RCC 7860 (cell line): ENCODE results near the gene TYRP1.

Source experiments
- DNase-seq: peaks from one replicate; pipeline ENCODE4 v3.0.0-alpha.2; 2015; ENCODE audit warnings: low spot score
- FAIRE-seq: peaks from 2 replicates; lab custom pipeline; 2012; peaks lifted over from hg19 to GRCh38; lab: Jason Lieb, UNC

TYRP1 gene

DNA sequence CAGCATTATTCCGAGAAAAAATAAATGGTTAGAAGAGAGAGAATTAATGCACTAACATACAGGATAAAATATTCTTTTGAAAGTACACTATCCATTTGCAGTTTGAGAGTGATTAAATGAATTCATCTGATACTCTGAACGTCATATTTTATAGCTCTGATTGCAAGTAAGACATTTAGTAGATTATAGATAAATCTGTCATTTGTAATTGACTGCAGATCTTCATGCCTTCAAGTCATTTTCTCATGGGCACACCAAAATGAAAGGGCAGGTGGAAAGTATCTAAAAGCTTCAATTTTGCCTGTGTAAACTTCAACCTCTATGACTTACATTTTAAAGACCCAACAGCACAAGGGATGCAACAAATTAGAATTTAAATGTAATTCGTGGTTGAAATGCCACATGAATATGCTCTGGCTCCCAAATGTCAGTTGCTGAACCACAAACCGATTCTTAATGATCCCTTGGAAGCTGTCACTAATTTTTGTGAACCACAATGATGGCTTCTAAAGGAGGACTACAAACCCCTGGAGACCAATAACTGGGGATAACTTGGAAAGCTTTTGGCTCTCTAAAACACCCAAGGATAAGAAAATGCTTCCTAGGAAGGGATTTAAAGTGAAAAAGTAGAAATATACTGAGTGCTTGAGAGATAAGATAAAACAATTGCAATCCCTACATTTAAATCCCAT, 3.9 kb downstream of the TYRP1 start:
- DNase-seq (no peak), FAIRE-seq (no peak)

- no peak for FAIRE-seq
- no peak for DNase-seq
These were observed 4.5 kb downstream of the TYRP1 start for GRCh38 chr9:12697719-12698118.

DNA sequence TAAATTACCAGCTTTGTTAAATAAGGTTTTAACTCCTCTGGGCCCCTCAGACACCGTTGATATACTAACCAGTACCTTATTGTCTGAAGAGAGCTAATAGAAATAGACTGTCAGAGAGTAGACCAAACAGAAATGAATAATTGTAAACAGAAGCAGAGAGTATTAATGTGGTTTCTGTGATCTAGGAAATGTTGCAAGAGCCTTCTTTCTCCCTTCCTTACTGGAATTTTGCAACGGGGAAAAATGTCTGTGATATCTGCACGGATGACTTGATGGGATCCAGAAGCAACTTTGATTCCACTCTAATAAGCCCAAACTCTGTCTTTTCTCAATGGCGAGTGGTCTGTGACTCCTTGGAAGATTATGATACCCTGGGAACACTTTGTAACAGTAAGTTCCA, 5.1 kb downstream of the TYRP1 start:
- FAIRE-seq: no peak
- no peak for DNase-seq

DNA sequence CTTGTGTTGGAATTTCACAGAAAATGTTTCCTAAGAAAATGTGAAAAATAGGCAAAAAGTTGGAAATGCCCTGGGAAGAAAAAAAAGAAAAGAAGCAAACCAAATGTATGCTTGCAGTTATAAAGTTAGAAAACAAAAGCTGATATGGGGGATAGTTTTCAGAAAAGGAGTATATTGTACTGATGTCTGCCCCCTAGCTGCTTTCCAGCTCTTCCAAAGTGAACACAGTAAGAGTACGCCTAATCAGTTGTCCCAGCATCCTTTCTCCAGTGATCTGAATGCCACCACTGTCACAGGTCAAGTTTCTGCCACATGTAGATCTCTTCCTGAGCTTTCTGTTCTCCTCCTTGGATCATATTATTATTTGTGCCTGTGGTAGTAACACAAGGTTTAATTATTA, 5.8 kb downstream of the TYRP1 start:
- FAIRE-seq (no peak), DNase-seq (no peak)

DNA sequence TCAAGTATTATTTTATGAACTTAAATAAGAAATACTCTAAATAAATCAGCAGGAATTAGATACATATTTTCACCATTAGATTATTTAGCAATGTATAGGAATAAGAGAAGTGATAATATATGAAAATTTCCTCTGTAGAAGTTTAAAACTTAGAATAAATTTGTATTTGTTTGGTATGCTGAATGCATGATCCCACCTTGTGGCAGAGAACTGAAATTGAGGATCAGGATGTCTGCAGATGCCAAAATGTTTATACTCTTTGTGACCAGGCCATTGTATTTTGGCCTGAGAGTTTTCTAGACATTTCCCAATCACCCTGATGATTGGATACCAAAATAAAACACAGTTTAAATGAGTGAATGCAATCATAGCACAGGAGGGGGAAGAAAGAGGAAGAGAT, 6.3 kb downstream of the TYRP1 start:
- no peak for FAIRE-seq
- DNase-seq: no peak

GRCh38 chr9:12701126-12701525, 7.9 kb downstream of the TYRP1 start:
- FAIRE-seq (no peak), DNase-seq (no peak)

DNA sequence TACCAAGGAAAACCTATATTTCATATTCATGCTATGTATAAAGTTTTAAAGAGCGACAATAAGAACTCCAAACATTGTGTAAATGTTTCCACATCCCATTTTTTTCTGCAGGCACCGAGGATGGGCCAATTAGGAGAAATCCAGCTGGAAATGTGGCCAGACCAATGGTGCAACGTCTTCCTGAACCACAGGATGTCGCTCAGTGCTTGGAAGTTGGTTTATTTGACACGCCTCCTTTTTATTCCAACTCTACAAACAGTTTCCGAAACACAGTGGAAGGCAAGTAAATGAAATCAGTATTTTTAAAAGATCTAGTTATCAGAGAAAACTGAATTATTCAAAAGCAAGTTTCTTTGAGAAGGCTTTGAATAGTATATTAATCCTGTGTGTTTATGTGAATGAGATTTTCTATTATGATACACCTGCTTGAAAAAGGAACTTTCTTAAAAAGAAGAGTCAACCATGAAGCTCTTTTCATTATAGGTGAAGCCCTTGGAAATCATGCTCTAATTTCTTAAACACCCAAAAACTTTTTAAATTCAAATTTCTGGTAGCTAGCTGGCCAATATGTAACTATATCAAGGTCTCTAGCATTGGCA, 9.1 kb downstream of the TYRP1 start:
- peak; percentile 23 for DNase-seq

DNA sequence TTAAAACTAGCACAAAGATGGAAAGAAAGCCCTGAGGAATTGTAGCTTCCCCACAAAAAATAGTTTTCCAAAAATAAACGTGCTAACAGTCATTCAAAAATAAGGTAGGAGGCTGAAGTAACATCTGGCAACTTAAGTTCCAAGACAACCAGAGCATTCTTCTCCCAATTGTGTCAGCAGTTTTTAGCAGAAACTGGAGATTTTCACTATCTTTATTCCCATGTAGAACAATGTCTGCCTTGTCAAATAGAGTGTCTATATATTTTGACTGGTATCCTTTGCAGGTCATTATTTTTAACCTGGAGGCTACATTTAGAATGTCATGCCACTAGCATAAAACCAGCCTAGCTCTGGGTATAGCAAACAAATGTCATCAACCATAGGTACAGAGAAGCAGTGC, 10.8 kb downstream of the TYRP1 start:
- FAIRE-seq: no peak
- no peak for DNase-seq

More for the DNA sequence above, 9.1 kb downstream of the TYRP1 start:
- FAIRE-seq: peak; percentile 15

GRCh38 chr9:12705738-12706391, 12.7 kb downstream of the TYRP1 start:
- DNase-seq (no peak), FAIRE-seq (no peak)

DNA sequence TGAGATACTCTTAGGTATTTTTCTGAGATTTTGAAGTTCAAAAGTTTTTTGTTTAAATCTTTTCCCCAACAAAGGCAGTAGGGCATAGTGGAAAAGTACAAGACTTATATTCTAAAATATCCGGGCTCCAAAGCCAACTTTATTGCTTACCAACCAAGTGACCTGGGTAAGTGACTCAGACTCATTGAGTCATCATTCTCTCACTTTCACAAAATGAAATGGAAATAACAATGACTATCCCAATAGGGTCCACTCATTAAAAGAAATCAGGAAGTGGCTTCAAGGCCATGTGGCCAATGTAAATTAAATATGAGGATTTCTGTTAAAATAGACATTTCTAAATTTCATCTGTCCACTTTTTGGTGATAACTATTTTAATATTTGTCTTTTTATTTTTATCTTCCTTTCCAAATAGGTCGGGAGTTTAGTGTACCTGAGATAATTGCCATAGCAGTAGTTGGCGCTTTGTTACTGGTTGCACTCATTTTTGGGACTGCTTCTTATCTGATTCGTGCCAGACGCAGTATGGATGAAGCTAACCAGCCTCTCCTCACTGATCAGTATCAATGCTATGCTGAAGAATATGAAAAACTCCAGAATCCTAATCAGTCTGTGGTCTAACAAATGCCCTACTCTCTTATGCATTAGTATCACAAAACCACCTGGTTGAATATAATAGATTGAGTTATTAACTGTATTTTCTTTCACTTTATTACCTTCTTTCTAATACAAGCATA, 15.5 kb downstream of the TYRP1 start:
- FAIRE-seq (peak; percentile 86), DNase-seq (peak; percentile 53)

- FAIRE-seq: no peak
- no peak for DNase-seq
These were observed 19.3 kb downstream of the TYRP1 start for GRCh38 chr9:12712532-12712931.

DNA sequence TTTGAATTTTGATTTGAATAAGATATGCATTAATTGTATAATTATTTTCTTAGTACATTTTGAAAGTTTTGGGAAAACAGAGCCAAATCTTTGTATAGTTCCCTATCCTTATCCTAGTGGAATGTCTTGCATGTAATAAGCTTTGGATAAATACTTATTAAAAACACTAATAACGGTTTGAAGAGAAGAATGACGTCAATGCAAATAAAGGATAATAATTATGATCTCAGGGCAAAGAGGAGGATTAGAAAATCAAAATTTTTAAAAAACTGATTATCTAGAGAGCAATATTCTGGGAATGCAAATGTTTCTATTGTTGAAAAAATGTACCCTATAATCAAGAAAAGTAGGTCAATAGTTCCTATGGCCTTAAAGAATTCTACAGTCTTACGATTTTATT, 22.1 kb downstream of the TYRP1 start:
- no peak for FAIRE-seq
- no peak for DNase-seq

DNA sequence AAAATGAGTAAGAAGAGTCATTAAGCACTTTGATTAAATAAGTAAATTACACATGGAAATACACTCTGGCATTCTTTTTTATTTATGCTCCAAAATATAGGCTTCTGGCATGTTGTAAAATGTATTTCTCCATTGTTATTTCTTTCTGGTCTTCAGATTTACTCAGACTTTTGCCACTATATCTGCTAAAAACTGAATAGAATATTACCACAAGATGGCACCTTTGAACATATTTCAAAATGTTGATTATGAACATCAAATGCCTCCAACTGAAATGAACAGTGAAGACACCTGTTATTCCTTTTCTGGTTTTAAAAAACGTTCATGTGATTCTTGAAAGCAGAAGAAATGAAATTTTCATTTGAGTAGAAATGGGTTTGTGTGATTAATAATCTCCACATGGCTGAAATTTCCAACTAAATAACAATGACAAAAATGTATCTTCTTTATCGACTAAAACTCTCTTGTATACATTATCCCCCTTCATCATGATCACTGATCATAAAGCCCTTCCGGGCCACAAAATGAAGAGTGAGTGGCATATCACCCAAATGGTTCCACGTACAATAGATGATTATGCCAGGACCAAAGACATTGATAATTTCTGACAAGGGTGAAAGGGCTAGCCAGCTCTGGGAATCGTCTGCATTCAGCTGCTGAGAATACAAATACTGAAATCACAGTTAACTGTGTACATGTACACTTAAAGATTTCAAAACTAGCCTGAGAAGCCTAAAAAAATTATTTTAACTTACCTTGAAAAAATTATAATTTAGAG, 23.8 kb downstream of the TYRP1 start:
- FAIRE-seq: no peak
- no peak for DNase-seq

GRCh38 chr9:12717907-12718306, 24.7 kb downstream of the TYRP1 start:
- no peak for FAIRE-seq
- DNase-seq: no peak

DNA sequence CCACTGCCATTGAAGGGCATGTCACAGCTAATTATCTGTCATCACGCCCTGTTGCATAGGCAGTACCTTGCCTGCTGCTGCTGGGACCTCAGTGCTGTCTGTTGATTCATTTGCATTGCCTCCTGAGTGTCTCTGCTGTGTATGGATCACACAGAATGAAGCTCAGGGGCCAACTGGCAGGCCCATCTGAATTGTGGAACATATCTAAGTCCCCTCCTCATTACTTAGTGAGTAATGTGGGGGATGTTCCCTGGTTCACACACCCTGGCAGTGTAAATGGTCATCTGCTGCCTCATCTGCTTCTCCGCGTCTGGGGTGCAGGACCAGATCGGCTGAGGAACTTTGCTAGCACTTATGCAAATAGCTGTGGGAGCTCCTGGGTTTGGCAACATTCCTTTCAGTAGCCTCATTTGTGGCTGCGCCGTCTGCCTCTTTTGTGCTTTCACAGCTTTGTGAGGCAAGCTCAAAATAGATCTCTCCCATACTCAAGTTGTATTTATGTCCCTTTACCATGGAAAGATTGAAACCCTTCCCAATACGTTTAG, 25.4 kb downstream of the TYRP1 start:
- no peak for FAIRE-seq
- DNase-seq: no peak

DNA sequence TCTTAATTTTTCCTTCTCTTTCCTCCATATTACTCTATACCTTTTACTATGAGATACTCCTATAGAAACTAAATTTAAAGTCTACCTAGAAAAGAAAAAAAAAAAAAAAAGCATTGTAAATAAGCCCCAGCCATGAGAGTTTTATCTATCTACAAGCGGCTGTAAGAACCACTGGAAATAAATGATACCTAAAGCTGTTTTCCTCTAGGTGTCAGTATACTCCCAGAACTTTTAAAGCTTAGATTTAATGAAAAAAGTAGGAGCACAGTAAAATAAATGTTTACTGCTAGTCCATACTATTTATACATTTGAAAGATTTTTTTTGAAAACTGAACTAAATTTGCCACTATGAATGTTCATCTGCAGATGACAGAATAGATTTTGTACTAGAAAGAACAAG, 26.2 kb downstream of the TYRP1 start:
- DNase-seq: peak; percentile 23
- FAIRE-seq: peak; percentile 78

GRCh38 chr9:12720551-12720950, 27.4 kb downstream of the TYRP1 start:
- FAIRE-seq (no peak), DNase-seq (no peak)

DNA sequence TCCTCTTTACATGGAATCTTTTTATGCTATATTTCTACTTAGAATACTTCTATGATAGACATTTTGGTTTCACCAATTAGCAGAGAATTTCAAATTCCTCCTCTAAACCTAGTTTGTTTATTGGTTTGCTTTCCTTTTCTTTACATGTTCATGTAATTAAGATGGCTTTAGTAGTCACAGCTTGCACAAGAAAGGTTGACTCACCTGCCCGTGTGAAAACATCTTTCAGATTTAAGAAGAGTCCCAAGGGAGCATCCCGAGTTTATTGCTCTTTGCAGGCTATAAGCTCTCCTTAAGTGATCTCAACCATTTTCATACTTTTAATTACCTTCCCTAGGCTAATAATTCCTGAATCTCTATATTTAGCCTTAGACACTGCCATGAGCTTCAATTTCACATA, 28.9 kb downstream of the TYRP1 start:
- no peak for DNase-seq

GRCh38 chr9:12723409-12724028, 30.3 kb downstream of the TYRP1 start:
- FAIRE-seq (peak; percentile 80), DNase-seq (peak; percentile 30)

More for the DNA sequence above, 28.9 kb downstream of the TYRP1 start:
- no peak for FAIRE-seq

DNA sequence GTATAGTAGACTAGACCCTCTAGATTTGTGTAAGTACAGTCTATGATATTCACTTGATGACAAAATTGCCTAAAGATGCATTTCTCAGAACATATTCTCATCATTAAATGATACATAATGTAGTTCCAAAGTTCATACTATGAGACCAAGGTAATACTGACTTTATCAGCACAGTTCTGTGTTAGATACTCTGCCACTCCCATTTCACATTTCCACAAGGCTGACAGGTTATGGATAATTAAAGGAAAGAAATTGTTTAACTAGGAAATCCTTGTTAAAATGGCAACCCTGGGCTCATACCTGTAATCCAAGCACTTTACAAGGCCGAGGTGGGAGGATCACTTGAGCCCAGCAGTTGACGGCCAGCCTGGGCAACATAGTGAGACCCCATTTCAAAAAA, 33.6 kb downstream of the TYRP1 start:
- FAIRE-seq (no peak), DNase-seq (no peak)
